GM18858 (cell line): ENCODE results near the gene KIAA0513.

Source experiments
- ATAC-seq: cut with Tn5 transposase; IDR thresholded peaks from one replicate; pipeline ENCODE4 v1.9.1; 2021; ENCODE audit not compliant: unreplicated experiment

The KIAA0513 gene

DNA sequence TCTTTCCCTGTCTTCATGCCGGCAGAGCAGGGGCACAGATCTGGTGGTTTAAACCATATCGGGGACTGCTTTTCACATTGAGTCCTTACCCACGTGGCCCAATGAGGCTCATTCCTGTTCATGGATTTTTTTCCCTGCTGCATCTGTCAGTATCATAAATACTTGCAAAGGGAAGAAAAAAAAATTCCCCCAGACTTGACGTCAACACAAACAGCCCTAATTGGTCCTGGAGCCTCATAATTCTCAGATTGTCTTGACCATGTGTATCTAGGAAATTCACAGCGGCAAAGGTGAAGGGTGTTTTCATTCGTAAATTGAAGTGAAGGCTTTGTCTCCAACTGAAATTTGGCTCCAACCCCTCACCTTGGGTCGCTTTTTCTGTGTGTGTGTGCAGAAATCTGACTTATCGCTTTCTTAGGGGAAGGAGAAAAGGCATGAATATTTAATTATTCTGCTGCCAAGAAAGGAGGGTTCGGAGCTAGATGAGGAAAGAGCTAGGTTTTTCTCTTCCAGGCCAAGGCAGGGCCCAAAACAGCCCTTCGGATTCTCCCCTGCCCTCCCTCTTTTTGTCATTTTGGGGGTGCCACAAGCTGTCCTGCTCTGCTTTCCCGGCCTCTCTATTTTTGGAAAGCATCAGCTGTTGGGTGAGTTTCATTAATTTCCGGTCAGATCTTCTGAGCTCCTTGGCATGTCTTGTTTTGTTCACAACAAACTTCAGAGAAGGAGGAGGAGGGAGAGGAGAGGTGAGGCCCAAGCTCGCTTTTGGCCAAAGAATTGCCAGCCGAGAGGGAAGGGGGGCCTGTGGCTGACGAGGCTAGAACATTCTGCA lies 102.5 kb downstream of the KIAA0513 start:
- no peak for ATAC-seq

DNA sequence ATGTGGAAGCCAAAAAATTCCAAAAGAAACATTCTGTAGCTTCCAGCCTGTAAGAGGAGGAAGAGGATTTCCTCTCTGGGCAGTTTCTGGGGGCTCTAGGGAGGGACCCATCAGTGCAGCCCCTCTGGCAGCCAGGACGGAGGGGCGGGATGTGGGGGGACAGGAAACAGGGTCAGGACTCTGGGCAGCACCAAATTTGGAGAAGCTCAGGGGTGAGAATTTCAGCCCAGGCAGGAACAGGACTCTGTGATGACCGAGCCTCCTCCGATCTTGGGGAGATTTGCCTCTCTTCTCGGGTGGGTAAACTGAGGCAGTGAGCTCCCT lies 103.1 kb downstream of the KIAA0513 start:
- no peak for ATAC-seq

DNA sequence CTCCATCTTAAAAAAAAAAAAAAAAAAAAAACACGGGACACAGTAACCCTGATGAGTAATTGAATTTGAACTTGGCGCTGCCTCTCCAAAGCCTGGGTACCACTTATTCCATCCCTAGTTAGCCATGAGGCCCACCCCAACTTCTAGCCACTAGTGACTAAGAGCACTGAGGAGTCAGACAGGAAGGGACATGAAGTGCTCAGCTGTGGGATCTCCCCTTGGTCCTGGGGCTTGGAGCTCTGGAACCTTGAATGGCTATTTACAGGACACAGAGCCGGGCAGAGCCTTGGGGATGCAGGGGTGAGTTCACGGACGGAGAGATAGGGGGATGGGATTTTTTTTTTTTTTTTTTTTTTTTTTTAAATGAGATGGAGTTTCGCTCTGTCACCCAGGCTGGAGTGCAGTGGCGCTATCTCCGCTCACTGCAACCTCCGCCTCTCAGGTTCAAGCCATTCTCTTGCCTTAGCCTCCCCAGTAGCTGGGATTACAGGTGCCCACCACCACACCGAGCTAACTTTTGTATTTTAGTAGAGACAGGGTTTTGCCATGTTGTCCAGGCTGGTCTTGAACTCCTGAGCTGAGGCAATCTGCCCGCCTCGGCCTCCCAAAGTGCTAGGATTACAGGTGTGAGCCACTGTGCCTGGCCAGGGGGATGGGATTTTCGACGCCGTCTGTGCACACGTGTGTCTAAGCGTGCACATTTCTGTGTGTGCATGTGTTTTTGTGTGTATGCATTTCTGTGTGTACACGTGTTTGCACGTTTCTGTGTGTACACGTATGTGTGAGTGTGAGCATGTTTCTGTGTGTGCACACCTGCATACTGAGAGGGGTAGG lies 105.1 kb downstream of the KIAA0513 start:
- no peak for ATAC-seq

DNA sequence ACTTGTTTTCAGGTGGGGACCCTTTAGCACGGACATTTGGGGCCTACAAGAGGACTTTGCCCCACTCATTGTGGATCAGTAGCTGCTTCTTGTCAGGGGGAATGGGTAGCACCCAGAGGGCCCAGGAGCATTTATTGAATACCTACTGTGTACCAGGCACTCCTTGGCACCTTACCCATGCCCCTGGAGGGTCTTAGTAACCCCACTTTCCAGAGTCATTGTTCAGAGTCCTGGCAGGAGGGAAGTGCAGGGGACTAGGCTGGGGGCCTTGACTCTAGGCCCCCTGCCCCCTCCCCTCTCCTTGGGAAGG lies 105.7 kb downstream of the KIAA0513 start:
- ATAC-seq: no peak

DNA sequence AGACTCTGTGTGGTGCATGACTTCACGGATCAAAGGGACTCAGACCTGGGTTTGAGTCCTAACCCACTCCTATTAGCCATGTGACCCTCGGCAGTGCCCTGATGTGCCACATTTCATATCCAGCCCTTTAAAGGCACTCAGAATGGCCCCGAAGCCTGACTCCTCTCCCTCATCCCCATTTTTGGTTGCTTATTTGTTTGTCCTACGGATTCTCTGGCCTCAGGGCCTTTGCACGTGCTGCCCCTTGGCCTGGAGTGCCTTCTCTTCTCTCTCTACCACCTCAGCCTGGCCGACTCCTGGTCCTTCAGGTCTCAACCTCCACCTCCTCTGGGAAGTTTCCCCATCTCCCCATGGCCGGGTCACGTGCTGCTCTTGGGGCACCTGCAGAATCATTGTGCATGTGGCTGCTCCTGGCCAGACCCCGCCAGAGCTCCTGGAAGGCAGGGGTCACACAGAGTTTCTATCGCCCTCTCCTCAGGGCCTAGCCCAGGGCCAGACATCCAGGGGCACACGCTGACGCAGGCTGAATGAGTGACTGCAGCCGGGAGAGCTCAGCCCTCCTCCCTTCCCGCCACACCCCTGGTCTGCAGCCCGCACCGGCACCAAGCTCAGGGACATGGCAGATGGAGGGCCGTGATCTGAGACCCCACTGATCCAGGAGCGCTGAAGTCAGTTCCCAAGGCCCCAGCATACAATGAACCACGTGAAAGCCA lies 106.6 kb downstream of the KIAA0513 start:
- no peak for ATAC-seq

DNA sequence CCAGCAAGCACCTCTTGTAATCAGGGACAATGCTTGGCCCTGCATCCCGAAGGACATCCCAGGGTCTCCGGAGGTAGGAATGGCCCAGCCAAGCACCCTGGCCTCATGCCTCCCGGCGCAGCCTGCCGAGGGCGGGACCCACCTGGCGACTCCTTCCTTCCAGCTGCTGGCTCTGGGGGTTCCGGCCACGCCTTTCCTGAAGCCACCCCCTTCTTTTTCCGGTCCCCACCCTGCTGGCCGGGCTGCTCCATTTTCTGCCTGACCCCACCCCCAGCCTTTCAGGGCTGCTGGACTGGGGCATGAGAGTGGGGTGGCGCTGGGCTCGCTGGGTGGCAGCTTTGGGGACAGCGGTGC lies 107.2 kb downstream of the KIAA0513 start:
- ATAC-seq: no peak

DNA sequence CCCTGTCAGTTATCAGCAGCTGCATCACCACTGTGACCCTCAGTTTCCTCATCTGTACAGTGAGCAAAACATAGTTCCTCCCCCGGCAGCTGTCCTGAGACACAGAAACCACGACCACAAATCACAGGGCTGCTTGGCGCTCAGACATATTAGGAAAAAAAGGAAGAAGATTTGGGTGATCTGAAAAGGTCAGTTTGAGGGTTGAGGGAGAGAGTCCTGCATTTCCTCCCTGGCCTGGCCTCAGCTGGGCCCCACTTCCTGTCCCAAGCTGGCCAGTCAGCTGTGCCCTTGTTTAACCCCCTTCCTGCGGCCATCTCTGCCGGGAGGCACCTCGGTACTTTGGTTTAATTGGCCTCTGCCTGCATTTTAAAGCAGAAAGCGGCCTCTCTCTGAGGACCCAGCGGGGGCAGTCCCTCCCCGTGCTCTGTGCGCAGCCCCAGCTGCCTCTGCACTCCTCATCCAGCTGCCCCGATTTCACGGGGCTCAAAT lies 108.7 kb downstream of the KIAA0513 start:
- no peak for ATAC-seq

DNA sequence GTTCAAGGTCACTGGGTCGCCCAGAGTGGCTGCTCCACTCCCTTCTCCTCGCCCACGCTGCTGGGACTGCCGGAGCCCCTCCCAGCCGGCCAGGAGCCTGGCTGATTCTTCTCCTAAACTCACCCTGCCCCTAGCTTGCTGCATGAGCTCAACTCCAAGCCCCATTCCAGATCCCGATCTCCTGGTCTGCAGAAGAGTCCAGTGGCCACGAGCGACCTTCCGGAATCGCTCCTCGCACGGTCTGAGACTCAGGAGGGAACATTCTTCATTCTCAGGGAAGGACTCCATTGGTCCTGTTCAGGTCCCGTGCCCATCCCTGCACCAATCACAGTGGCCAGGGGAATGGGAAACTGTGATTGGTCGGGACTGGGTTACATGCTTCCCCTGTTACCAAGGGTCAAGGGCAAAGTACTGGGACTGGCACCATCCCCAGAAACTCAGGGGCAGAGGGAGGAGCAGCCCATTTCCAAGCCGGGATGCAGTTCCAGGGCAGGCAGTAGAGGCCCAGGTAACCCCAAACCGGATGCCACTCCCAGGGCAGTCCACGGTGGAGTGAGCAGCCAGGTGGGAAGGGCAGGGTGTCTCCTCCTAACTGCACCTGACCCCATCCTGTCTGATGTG lies 109.2 kb downstream of the KIAA0513 start:
- no peak for ATAC-seq

DNA sequence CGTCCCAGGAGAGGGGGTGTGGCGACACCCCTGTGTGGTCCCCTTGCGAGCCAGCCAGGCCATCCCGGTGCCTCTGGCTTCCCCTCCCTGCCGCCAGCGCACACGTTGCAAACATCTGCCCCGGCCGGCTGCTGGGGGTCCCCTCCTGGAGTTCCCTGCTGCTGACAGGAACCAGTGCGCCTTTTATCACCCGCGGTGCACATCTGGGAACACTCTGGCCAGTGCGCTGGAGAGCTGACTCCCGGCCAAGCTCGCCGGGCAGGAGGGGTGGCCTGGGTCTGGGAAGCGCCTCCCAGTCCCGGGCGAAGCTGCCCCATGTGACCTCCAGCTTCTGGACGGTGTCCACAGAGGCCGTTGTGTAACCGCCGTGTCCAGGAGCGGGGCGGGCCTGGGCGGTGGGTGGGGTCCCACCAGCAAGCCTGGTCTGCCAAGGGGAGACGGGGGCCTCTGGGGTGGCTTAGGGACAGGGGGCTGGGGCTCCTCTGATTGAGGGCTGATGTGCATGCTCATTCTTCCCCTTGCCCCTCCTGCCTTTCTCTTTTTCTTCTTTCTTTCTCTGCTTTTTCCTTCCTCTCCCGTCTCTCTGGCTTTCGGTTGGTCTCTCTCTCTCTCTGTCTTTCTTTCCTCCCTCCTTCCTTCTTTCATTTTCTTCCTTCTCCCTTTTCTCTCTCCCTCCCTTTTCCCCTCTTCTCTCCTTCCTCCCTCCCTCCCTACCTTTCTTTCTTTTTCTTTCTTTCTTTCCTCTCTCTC lies 109.9 kb downstream of the KIAA0513 start:
- ATAC-seq: no peak

DNA sequence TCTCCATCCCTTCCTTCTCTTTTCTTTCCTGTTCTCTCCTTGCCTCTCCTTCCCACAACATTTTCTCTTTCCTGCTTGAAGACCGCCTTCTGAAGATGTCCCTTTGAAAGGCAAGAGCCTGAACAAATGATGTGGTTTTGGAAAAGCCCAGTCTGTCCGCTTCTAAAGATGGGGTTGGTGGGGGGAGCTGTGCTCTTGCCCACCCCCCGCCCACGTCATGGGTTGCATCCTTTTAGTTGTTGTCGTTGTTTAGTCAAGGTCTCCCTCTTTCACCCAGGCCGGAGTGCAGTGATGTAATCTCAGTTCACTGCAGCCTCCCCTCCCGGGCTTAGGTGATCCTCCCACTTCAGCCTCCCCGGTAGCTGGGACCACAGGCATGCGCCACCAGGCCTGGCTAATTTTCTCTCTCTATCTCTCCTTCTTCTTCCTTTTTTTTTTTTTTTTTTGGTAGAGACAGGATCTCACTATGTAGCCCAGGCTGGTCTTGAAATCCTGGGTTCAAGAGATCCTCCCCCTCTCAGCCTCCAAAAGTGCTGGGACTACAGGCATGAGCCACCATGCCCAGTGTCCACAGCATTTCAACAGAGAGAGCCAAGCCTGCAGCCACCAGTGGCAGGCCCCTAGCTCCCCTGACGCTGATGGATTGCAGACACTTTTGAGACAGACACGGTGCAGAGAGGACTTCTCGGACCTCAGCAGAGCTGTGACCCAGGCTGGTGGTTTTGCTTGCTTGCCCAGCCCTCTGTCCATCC lies 110.7 kb downstream of the KIAA0513 start:
- no peak for ATAC-seq

DNA sequence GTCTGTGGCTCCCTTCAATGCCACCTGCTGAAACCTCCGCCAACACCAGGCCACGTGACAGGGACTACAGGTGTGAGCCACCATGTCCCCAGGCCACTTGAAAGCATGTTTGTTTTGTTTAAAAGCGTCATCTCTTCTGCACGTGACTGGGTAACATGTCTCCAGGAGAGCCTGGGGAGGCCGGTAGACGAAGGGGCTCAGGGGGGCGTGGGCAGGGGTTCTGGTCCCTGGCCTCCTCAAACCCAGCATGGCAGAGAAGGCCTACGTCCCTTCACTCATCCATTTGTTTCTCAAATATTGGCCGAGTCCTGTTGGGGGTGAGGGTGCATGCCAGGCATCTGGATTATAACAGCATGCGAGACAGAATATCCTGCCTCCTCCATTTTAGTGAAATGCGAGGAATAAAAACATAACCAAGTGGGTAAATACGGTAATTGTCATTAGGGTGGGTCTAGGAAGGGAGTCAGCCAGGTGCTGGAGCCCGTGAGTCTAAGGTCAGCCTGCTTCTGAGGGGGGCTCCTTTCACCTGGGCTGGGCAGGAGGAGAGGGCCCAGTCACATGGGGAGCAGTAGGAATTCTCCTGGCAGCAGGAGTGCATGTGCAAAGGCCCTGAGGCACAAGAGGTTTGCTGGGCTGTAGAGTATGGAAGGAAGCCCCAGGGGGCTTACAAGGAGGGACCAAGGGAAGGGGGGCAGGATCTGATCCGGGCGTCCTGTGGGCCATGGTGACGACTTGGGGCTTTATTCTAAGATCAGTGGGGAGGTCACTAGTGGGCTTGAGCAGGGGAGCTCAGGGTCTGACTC lies 111.4 kb downstream of the KIAA0513 start:
- no peak for ATAC-seq

DNA sequence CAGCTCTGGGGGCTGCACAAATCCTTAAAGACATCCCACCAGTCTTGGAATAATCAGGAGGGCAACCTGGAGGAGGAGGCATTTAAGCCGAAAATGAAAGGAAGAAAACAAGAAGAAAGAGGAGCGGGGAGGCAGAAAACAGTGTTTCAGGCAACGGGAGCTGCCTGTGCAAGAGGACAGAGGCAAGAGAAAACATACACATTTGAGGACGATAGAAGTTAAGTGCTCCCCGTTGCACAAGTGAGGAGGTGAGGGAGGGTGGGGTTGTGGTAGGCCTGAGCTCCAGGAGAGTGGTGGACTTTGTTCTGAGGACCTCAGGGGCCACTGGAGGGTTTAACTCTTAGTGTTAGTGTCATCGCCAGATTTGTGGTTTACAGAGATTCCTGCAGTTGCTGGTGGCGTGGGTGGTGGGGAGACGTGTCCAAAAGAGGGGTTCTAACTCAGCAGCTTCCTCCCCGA lies 112.3 kb downstream of the KIAA0513 start:
- no peak for ATAC-seq

DNA sequence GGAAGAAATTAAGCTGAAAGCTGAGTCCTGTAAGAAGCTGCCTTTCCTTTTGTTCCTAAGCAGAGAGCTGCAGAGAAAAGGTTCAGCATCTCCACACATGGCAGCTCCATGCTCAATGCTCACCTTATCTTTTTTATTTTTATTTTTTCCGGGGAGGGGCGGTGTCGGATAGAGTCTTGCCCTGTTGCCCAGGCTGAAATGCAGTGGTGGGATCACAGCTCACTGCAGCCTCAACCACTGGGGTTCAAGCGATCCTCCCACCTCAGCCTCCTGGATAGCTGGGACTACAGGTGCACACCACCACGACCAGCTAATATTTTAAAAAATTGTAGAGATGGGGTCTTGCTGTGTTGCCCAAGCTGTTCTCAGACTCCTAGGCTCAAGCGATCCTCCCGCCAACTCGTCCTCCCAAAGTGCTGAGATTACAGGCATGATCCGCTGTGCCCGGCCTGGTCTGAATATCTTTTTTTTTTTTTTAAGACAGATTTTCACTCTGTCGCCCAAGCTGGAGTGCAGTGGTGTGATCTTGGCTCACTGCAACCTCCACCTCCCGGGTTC lies 112.9 kb downstream of the KIAA0513 start:
- no peak for ATAC-seq

DNA sequence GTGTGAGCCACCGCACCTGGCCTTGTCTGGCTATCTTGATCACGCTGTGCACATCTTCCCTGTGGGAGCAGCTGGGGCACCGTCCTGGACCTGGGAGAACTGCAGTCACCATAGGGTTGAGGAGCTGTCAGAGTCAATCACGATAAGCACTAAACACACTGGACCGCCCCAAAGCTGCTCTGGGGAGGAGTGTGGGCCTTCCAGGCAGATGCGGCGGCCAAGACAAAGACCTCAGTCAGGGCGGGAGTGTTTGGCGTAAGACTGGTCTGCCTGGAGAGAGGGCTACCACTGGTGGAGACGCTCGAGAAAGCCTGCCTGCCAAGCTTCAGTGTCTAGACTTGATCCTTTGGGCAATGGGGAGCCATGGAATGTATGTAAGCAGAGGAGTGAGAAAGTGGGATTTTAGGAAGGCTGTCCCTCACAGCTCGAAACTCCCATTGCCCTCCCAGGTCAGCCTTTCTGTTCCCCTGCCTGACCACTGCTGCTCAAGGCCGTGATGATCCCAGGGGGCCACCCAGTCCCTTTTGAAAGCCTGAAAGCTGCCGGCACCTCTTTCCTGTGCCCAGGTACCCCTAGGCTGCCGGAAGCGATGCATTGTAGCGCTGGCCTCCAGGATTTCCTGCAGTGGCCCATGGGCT lies 114.0 kb downstream of the KIAA0513 start:
- ATAC-seq: no peak

DNA sequence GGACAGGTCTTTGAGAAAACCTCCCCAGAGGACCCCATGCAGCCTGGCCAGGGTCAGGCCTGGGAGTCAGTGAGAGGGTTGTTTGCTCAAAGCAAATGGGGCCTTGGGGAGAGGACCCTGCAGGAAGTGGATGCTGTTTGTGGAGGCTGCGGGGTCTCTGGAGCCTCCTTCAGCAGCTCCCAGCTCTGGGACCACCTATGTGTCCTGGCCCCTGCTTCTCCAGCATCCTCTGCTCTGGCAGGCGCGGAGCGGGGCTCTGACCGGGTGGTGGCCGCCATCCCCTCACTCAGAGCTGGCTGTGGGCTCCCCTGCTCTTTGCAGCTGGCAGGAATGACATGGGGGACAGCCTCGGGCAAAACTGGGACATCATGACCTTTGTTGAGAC lies 114.5 kb downstream of the KIAA0513 start:
- ATAC-seq: no peak

DNA sequence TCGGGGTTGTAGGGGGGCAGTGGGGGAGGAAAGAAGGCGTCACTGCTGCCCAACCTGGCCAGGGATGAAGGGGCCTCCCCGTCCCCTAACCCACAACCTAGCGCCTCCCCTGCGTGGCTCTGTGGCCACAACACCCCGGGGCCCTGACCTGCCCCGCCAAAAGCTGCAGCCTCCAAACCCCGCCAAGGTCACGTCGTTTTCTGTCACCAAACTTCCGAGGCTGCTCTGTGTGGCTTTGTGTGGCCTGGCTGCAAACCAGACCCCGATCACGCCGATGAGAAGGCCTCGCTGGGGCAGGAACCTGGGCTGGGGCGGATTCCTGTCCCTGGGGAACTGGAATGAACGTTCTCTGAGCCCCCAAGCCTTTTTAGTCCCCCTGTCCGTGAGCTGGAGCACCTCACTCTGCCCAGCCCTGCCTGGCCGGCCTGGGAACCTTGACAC lies 115.2 kb downstream of the KIAA0513 start:
- ATAC-seq: no peak
